ENCODE measurements around the gene MFSD11.
"Not testable (repeated sequence)": the region's sequence is repeated elsewhere in the genome, so short reads cannot be mapped to it uniquely, and the experiment has no call there.

MFSD11 gene

DNA sequence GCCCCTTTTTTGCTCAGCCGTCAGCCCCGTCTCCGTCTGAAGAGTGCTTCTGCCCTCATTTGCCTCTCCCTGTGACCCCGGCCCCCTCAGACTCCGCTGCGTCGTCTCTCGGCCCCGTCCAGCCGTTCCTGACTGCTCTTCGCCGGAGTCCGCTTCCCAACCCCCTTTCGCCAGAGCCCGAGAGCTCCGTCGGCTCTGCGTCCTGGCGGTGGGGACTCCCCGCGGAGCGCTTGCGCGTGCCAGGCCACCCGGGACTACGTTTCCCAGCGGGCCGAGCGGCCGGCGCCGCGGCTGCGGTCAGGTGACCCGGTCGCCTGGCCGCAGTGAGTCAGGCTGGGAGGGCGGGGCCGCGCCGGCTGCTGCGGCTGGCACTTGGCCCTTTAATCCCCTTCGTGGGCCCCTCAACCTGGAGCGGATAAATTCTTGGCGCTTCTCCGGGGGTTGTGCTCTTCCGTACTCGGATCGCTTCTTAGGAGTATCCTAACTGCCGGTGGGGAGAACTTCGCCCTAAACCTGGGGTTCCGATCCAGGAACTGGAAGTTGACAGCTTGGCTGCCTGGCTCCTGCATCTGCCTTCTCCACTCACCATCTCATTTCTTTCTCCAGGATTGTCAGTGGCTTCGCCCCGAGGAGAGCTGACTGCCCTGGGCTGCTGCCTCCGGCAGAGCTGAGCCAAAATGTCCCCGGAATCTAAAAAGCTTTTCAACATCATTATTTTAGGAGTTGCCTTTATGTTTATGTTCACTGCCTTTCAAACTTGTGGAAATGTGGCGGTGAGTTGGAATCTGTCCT lies at the start of gene MFSD11:
TSS of gene MFSD11 (plus strand) at position 444 of the 792 bp plus-strand sequence. CDS start at position 678, 234 bp downstream.
- FAIRE-seq: no peak

DNA sequence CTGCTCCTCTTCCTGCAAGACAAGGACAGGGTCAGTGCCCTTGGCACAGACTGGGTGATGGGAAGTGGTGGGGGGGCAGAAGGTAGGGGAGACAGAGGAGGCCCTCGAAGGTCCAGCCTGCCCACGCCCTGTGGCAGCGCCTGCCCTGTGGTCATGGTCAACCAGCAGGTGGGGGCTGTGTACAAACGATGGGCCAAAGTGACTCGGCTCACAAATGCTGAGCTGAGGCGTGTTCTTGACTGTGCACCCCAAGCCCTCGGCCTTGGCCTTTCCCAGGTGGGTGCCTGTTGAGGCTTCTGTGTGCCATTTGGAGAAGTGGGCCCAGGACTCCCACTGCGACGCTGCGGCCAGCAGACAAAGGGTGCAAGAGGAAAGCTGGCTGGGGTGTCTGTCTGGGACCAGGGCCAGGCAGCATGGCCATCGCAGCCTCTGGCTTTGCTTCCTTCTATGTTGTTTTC lies 49.7 kb upstream of the MFSD11 start:
- no peak for FAIRE-seq

DNA sequence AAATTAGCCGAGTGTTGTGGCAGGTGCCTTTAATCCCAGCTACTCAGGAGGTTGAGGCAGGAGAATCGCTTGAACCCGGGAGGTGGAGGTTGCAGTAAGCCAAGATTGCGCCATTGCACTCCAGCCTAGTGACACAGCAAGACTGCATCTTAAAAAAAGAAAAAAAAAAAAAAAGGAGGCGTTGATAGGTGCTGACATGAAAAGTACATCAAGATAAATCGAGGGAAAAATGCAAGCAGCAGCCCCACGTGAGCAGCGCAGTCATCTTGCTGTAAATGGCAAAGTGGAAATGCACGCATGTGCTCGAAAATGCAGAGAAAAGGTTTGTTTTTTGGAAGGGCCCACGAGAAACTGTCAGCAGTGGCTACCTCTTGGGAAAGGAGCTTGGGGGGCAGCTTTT lies 48.1 kb upstream of the MFSD11 start:
- no peak for FAIRE-seq

DNA sequence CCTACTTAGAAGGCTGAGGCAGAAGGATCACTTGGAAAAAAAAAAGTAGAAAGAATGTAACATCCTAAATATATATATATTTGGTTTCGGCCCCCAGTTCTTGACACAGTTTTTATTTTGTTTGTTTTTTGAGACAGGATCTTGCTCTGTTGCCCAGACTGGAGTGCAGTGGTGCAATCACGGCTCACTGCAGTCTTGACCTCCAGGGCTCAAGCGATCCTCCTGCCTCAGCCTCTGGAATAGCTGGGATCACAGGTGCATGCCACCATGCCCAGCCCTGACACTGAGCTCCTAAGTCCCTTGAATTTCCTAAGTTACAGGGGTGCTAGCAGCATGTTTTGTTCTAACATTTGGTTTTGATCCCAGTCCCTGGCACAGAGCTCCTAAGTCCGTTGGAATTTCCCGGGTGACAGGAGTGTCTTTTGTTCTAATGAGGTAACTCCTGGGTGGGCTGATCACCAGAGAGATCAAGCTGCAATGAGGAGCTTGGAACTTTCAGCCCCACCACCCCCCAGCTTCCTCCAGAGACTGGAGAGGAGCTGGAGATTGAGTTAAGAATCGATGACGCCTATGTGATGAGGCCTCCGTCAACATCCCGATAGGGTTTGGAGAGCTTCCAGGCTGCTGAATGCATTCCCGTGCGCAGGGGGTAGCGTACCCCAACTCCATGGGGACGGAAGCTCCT lies 47.2 kb upstream of the MFSD11 start:
- FAIRE-seq: no peak

DNA sequence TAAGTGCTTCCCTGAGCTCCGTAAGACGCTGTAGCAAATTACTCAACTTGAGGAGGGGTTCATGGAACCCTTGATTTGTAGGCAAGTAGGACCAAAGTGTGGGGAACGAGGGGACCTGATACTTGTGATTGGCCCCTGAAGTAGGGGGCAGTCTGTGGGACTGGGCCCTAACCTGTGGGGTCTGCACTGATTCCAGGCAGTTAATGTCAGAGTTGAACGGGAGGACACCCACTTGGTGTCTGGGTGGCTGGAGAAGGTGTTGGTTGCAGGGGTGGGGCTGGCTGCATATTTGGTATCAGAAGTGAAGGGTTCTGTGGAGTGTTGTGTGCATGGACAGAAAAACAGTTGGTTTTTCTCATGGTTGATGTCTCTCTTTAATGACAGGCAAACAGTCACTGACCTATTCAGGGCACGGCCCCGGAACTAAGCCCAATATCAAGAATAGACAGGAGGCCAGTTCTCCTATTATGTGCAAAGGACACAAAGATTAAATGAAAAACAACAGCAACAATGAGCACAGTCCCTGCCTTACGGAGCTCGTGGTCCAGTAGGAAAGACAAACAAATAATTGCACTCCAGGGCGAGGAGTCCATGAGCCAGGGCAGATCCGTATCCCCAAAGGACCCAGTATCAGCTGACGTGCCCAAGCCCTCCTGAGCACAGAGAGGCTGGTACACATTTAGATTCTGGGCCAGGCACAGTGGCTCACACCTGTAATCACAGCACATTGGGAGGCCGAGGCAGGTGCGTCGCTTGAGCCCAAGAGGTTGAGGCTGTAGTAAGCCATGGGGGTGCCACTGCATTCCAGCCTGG lies 46.3 kb upstream of the MFSD11 start:
- FAIRE-seq: no peak

DNA sequence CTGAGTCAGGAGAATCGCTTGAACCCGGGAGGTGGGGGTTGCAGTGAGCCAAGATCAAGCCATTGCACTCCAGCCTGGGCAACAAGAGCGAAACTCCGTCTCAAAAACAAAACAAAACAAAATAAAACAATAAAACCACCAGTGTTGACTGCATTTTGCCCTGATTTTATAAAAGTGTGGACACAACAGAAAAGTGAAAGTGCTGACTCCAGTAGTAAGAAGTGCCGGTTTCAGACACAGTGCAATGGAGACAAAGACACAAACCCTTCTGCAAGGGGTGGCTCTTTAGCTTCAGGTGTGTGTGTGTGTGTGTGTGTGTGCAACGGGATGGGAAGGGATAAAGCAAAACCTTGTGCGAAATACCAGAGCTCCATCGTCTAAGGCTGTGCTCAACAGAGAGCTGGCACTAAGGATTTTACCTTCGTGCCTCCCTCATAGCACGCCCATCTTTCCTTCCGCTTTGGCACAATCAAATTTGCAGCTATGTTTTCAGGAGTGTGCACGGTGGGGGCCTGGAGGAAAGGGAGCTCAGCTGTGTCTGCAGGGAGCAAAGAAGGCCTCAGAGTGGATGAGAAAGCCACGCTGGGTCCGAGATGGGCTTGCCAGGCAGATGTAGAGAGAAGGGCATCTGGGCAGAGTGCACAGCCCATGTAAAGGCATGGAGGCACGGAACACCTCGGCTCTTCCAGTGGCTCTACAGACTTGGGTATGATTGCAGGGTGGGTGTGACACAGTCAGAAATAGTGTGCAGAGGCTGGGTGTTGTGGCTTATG lies 42.7 kb upstream of the MFSD11 start:
- no peak for FAIRE-seq

- FAIRE-seq: no peak
These were observed 40.9 kb upstream of the MFSD11 start for GRCh38 chr17:76696763-76697701.

DNA sequence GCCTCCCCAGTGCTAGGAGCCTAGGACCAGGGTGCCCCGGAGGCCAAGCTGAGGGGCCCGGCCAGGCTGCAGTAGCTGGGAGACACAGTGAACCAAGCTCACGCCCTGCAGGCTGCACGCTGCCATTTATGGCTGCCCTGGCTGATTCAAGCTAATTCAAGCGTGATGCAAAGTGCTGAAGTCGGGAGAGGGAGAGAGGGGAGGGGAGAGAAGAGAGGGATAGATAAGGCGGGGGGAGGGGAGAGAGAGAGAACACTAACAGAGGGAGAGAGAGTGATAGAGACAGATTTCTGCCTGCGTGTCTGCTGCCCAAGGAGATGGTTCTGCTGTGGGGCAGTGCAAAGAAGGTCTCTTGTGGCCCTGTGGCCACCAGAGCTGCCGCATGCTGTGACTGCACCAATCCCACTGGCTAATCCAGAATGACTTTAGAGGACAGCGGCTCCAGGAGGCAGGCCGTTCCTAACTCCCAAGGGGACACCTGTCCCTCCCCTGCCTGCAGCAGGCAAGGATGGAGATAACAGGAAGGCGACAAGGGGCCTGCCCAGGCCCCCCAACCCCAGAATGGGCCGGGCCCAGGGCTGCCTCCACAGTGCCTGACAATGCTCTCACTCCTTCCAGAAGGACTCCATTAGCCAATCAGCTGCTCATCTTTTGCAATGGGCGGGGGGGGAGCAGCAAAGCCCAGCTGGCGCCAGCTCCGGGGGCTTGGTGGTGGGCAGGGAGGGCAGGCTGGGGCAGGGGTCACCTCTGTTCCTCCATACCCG lies 40.0 kb upstream of the MFSD11 start:
- FAIRE-seq: no peak

- FAIRE-seq: not testable (repeated sequence)
These were observed 39.4 kb upstream of the MFSD11 start for GRCh38 chr17:76698466-76698977.

DNA sequence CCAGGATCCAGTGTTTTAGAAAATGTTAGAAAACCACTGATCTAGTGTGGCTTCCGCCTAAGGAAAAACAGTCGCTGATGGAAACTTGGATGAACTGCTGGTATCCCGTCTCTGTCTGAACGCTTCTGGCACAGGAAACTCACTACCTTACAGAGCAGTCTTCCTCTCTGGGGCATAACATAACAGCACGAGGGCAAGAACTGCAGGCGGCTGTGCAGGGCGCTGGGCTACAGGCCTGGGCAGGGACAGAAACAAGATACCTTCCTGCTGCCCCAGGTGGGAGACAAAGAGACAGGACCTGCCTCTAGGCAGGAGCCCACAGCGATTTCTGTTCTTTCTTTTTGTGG lies 37.7 kb upstream of the MFSD11 start:
- FAIRE-seq: no peak

- no peak for FAIRE-seq
These were observed 37.1 kb upstream of the MFSD11 start for GRCh38 chr17:76700617-76701470.

- no peak for FAIRE-seq
These were observed 36.4 kb upstream of the MFSD11 start for GRCh38 chr17:76701471-76701967.

DNA sequence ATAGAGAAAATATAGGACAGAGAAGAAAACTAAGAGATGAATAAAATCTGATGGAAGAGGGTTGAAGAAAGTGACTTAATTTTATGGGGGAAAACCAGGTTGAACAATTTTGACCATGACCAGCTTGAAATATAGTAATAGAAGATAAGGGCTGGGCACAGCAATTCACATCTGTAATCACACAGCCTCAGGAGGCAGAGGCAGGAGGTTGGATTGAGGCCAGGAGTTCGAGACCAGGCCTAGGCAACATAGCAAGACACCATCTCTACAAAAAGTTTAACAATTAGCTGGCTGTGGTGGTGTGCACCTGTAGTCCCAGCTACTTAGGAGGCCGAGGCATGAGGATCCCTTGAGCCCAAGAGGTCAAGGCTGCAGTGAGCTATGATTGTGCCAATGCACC lies 35.8 kb upstream of the MFSD11 start:
- FAIRE-seq: no peak

DNA sequence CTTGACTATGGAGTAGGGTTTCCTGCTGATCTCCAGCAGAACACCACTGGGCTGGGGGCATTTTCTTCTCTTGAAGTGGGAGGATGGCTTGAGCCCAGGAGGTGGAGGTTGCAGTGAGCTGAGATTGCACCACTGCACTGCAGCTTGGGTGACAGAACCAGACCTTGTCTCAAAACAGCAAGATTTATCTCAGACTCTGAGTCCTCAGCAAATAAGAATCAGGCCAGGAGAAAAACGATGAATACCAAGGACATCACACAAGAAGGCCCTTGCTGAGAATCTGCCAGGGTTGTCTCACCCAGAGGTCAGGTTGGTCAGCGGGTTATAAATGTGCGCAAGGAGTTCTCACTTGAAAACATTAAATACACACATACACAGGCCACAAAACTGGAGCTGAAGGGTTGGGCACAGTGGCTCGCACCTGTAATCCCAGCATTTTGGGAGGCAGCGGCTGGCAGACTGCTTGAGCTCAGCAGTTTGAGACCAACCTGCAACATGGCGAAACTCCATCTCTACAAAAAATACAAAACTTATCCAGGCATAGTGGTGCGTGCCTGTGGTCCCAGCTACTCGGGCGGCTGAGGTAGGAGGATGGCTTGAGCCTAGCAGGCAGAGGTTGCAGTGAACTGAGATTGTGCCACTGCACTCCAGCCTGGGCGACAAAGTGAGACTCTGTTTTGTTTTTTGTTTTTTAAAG lies 34.8 kb upstream of the MFSD11 start:
- no peak for FAIRE-seq

GRCh38 chr17:76704805-76705204 lies 33.1 kb upstream of the MFSD11 start:
- no peak for FAIRE-seq

DNA sequence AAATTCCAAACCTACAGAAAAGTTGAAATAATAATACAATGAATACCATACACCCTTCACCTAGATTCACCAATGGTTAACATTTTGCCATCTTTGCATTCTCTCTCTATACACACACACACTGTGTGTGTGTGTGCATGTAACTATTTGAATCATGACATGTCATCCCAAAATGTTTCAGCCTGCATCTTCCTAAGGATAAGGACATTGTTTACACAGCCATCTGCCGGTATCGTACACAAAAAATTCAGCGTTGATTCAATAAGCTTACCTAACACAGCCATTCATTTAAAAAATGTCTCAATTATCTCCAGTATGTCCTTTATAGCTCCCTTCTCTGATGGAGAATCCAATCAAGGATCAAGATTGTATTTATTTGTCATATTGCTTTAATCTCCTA lies 31.1 kb upstream of the MFSD11 start:
- no peak for FAIRE-seq

DNA sequence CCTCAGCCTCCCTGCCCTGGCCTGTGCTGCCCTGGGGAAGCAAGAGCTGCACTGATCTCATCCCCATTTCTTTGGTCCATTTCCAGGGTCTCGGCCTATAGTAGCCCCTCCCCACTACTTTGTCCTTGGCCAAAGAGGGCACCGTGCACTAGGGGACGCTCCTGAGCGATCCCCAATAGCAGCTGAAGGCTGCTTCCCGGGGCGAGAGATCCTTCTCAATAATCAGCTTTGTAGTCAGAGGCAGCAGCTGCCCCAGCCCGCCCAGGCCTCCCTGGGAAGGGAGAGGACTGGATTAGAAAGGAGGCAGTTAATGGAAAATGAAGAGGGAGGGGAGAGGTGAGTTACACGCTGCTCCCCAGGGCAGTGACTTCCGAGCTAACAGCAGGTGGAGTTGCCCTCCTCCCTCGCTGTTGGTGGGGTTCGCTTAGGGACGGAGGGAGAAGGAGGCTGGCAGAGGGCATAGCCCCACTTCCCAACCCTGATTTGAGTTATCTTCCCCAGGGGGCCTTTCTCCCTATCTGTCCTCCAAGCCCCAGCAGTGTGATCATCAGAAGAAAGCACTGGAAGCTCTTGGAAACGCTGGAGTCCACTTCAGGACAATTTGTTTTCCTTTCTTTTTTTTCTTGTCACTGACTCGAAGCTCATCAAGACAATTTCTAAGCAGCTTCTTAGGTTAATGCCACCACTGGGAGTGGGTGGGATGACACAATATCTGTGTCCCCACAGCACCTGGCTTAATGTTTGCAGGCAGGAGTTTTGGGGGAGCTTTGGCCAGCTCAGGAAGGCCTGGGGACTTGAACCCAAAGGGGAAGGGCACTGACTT lies 29.7 kb upstream of the MFSD11 start:
- no peak for FAIRE-seq

Data from G401.6 (cell line).